Activated CD4-positive, alpha-beta memory T cell treated with anti-CD3 and anti-CD28 coated beads for 36 hours (primary cell): ENCODE results near the gene TMTC1. TPM values are rescaled to one million over a fixed set of nuclear protein-coding genes. Genes with fewer than 3 reads are reported as not detected.

Experiments
- CTCF ChIA-PET: fragments of 350-600 bp; sonication (Branson Sonifier 250); formaldehyde crosslinking; loops from one replicate; lab custom pipeline; 2021; ENCODE audit warnings: antibody characterized with exemption, inconsistent platforms; lab: Charles Lee
- POLR2A ChIA-PET: fragments of 350-600 bp; sonication (Branson Sonifier 250); formaldehyde crosslinking; loops from one replicate; lab custom pipeline; 2021; ENCODE audit warnings: antibody characterized with exemption; lab: Charles Lee
- DNase-seq: peaks from one replicate; pipeline ENCODE4 v3.0.0-alpha.2; 2020
- H3K27ac Mint-ChIP-seq: one replicate; pipeline ENCODE4 v1.8.0; 2021; ENCODE audit warnings: mixed read lengths
- H3K27me3 Mint-ChIP-seq: one replicate; pipeline ENCODE4 v1.8.0; 2021; ENCODE audit warnings: mixed read lengths
- H3K36me3 Mint-ChIP-seq: one replicate; pipeline ENCODE4 v1.8.0; 2021; ENCODE audit warnings: mixed read lengths
- H3K4me1 Mint-ChIP-seq: one replicate; pipeline ENCODE4 v1.8.0; 2021; ENCODE audit warnings: low read depth, mixed read lengths
- H3K4me3 Mint-ChIP-seq: one replicate; pipeline ENCODE4 v1.8.0; 2021; ENCODE audit warnings: mild to moderate bottlenecking, mixed read lengths
- H3K9me3 Mint-ChIP-seq: one replicate; pipeline ENCODE4 v1.8.0; 2021; ENCODE audit warnings: mixed read lengths
- intact Hi-C: fragments of 100-400 bp; cut with micrococcal nuclease; formaldehyde crosslinking; loops from one replicate; pipeline ENCODE4 v1.15.1; 2023
- total RNA-seq, 2 experiments: library from RNA; stranded (reverse); gene quantifications; one replicate each; pipeline ENCODE4 v1.2.3, GENCODE V29; 2021

The TMTC1 gene
- total RNA-seq, 2 experiments from 2014 or later, result 0.15 to 0.17 TPM

DNA sequence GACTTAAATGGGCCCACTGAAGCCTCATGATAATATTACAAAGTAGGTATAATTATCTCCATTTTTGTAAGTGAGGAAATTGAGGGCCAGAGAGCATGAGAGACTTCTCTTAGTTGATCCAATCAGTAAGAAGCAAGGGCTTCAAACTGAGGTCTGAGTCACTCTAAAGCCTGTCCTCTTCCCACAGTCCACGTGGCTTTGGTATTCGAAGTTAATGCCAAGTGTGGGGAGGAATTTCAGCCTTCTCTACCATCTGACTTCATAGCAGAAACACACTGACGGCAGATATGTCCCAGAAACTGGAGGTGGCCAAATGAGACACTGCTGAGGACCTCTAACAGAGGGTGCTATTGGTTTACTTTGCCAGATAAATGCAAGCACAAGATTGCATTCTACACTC, 171.8 kb downstream of the TMTC1 start:
- intact Hi-C loops, result no loop called here
- ChIA-PET CTCF (no interaction called here), POLR2A (no interaction called here)
- Mint-ChIP-seq H3K27me3 (peaks cover 6% of the 10 kb centered on the region), H3K27ac (no peak overlapping the region), H3K4me3 (no peak overlapping the region), H3K36me3 (no peaks in the 10 kb centered on the region), H3K4me1 (no peaks in the 10 kb centered on the region), H3K9me3 (no peaks in the 10 kb centered on the region)
- DNase-seq, result no peak

- intact Hi-C loops, result no loop called here
- ChIA-PET CTCF (interaction anchor here (1.9 kb wide), 1 partner anchor 16 kb away, joined by 6 read pairs; no protein-coding TSS in a partner anchor), POLR2A (no interaction called here)
- no peaks in the 10 kb centered on the region for H3K36me3 Mint-ChIP-seq
- no peak overlapping the region for H3K27ac Mint-ChIP-seq
- no peaks in the 10 kb centered on the region for H3K9me3 Mint-ChIP-seq
- no peaks in the 10 kb centered on the region for H3K4me1 Mint-ChIP-seq
- H3K27me3 Mint-ChIP-seq, result peaks cover 9% of the 10 kb centered on the region
- no peak overlapping the region for H3K4me3 Mint-ChIP-seq
- DNase-seq, result no peak
These were observed 173.1 kb downstream of the TMTC1 start for GRCh38 chr12:29610473-29611170.

DNA sequence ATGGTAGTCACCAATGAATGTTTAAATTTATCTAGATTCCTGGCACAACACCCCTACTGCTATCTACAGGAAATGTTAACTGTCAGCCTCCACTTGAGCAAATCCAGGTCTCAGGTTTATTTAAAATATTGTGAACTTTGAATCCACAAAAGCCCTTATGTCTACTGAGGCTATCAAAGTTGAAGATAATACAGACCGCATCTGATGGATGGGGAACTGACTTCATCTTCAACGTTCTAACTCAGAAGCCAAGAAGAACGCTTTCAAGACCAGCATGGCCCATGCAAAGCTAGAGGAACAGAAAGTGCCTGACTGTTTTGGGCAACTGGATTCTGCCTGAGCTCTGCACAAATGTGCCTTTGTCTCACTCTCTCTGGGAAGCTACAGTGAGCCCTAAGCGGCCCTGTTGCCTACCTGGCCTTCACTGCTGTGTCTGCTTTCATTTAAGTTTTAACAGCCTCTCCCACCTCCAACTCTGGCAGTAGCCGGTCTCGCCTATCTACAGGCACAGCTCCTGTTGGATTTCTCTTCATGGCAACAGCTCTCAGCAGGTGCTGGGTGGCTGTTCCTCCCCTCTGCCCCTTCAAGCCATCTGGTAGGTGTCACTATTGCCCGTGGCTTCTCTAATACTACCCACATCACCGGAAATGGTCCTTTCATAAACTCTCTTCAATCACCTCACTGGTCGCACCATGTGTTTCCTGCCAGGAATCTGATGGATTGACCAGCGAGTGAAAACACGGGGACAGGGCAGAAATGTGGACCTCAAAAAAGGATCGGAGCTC, 174.1 kb downstream of the TMTC1 start:
- Mint-ChIP-seq H3K36me3 (no peaks in the 10 kb centered on the region), H3K4me1 (no peaks in the 10 kb centered on the region), H3K27me3 (peaks cover 9% of the 10 kb centered on the region), H3K9me3 (no peaks in the 10 kb centered on the region), H3K4me3 (no peak overlapping the region), H3K27ac (no peak overlapping the region)
- no peak for DNase-seq
- intact Hi-C loops, result no loop called here
- CTCF ChIA-PET, result interaction anchor here (1.9 kb wide), 1 partner anchor 17 kb away, joined by 6 read pairs; no protein-coding TSS in a partner anchor
- POLR2A ChIA-PET, result no interaction called here

GRCh38 chr12:29608581-29608980, 175.2 kb downstream of the TMTC1 start:
- ChIA-PET CTCF (no interaction called here), POLR2A (no interaction called here)
- Mint-ChIP-seq H3K4me3 (no peak overlapping the region), H3K9me3 (no peaks in the 10 kb centered on the region), H3K4me1 (no peaks in the 10 kb centered on the region), H3K27ac (no peak overlapping the region), H3K27me3 (peaks cover 8% of the 10 kb centered on the region), H3K36me3 (no peaks in the 10 kb centered on the region)
- intact Hi-C loops, result no loop called here
- DNase-seq, result no peak

DNA sequence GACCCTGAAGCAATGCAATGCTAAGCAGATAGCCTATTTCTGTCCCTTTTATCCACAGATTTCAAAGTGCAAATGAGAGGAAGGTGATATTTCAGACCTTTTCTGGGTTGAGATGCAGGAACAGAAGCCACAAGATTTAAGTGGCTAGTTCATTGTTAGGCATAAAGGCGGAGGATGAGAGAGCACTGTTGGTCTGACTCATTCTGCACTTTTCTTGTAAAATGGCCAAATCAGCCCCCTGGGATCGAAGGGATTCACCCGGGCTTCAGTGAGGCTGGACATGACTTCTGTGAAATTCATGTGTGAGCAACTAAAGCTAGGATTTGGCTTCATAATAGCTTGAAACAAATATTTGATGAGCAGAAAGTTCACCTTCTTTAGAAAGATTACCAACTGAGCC, 184.4 kb downstream of the TMTC1 start:
- H3K9me3 Mint-ChIP-seq, result no peaks in the 10 kb centered on the region
- H3K4me3 Mint-ChIP-seq, result no peak overlapping the region
- no peak for DNase-seq
- ChIA-PET CTCF (no interaction called here), POLR2A (no interaction called here)
- H3K27ac Mint-ChIP-seq, result no peak overlapping the region
- intact Hi-C loops, result no loop called here
- H3K4me1 Mint-ChIP-seq, result no peaks in the 10 kb centered on the region
- peaks cover 5% of the 10 kb centered on the region for H3K27me3 Mint-ChIP-seq
- no peaks in the 10 kb centered on the region for H3K36me3 Mint-ChIP-seq

GRCh38 chr12:29595071-29595755, 188.5 kb downstream of the TMTC1 start:
- no peak for DNase-seq
- Mint-ChIP-seq H3K4me3 (no peak overlapping the region), H3K9me3 (no peaks in the 10 kb centered on the region), H3K4me1 (no peaks in the 10 kb centered on the region), H3K27ac (no peak overlapping the region), H3K27me3 (peaks cover 1% of the 10 kb centered on the region), H3K36me3 (no peaks in the 10 kb centered on the region)
- CTCF ChIA-PET, result no interaction called here
- intact Hi-C loops, result no loop called here
- POLR2A ChIA-PET, result no interaction called here

DNA sequence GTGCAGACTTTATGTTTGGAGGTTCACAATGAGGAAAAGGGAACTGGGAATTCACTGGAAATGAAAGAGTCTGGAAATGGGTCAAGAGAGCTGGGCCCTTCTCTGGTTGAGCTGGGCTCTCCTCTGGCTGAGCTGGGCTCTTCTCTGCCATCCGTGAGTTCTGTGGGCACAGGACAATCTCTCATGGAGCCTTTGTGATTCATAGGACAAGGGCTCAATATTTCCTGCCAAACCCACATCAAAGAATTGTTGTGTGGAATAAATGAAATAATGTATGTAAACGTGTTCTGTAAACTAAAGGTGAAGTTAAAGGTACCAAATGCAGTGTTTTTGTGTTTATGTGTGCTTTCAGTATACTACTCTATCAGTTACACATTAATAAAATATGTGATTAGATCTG, 190.7 kb downstream of the TMTC1 start:
- Mint-ChIP-seq H3K27me3 (peaks cover 8% of the 10 kb centered on the region), H3K36me3 (no peaks in the 10 kb centered on the region), H3K9me3 (no peaks in the 10 kb centered on the region), H3K4me3 (no peak overlapping the region), H3K27ac (no peak overlapping the region), H3K4me1 (no peaks in the 10 kb centered on the region)
- CTCF ChIA-PET, result no interaction called here
- intact Hi-C loops, result no loop called here
- POLR2A ChIA-PET, result no interaction called here
- no peak for DNase-seq

DNA sequence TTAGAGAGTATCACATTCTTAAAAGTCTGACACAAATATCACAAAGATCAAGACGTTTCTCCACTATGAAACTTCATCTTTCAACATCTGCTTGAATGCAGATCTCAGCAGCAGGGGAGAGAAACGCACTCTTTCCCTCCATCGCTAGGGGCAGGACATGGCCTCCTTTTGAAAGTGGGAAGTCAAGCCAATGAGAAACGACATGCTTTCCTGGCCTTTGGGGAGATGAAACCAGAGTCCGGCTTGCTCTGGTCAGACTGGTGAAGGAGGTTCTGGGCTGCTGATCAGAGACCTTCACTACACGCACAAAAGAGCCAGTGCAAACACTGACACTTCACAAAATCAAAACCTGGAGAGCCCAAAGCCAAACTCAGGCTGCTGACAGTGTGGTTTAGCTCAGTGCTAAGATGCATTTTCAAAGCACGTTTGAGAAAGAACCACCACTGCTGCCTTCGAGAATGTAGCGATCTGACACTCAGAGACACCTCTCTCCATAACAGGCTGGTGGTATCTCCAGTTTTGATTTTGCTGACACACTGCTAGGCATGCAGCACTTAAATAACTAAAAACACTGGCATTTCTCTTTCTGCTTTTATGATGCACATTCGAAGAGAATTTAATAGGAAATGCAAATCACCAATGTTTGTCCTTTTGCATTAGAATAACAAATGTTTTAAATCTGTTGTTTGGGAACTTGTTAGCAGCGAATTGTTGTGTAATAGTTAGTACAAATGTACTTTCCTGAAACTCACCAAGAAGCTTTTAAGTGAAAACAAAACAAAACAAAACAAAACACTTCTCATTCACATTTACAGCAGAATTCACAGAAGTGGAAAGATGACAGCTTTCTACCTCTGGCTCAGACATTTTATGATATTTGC, 192.4 kb downstream of the TMTC1 start:
- intact Hi-C loops, result no loop called here
- H3K4me3 Mint-ChIP-seq, result no peak overlapping the region
- DNase-seq, result no peak

DNA sequence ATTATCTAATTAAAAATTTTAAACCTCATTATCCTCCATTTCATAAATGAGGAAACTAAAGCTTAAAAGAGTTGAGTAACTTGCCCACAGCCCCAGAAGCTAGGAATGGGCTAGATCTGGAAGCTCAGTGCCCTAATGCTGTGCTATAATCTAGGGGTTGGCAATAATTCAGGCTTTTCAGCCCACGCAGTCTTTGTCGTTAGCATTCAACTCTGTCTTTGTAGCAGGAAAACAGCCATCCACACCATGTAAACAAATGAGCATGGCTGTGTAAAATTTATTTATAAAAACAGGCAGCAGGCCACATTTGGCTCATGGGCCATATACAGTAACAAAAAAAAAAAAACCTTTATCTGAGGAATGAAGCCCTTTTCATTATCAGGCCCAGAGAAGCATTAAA, 193.9 kb downstream of the TMTC1 start:
- no peaks in the 10 kb centered on the region for H3K4me1 Mint-ChIP-seq
- no peaks in the 10 kb centered on the region for H3K36me3 Mint-ChIP-seq
- POLR2A ChIA-PET, result no interaction called here
- CTCF ChIA-PET, result no interaction called here
- peaks cover 8% of the 10 kb centered on the region for H3K27me3 Mint-ChIP-seq
- no peaks in the 10 kb centered on the region for H3K9me3 Mint-ChIP-seq
- no peak for DNase-seq
- intact Hi-C loops, result no loop called here
- H3K4me3 Mint-ChIP-seq, result no peak overlapping the region
- no peak overlapping the region for H3K27ac Mint-ChIP-seq

More for the DNA sequence above, 192.4 kb downstream of the TMTC1 start:
- ChIA-PET POLR2A (no interaction called here), CTCF (no interaction called here)
- H3K4me1 Mint-ChIP-seq, result no peaks in the 10 kb centered on the region
- peaks cover 8% of the 10 kb centered on the region for H3K27me3 Mint-ChIP-seq
- H3K9me3 Mint-ChIP-seq, result no peaks in the 10 kb centered on the region
- no peaks in the 10 kb centered on the region for H3K36me3 Mint-ChIP-seq
- H3K27ac Mint-ChIP-seq, result no peak overlapping the region

DNA sequence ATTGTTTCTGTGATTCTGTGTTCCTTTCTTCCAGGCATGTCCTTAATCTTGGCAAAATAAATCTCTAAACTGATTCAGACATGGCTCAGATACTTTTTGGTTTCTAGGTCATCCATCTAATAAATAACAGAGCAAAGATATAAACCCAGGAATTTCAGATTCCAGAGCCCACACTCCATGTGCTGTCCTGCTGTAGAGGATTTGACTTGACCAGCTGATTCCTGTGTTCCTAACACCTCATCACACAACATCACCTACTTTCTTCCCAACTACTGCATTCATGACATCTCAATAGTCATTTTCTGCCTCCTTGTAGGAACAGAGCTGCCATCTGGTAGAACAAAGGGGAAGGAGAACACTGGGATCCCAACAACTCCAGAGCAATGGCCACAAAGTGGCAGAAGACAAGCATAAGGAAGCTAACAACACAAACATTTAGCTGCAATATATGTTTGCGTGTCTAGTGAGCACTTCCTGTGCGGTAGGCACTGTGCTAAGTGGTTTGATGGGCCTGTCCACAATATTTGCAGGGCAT, 194.4 kb downstream of the TMTC1 start:
- Mint-ChIP-seq H3K4me3 (no peak overlapping the region), H3K27me3 (peaks cover 8% of the 10 kb centered on the region), H3K27ac (no peak overlapping the region), H3K9me3 (peaks cover 2% of the 10 kb centered on the region), H3K36me3 (no peaks in the 10 kb centered on the region), H3K4me1 (no peaks in the 10 kb centered on the region)
- intact Hi-C loops, result no loop called here
- ChIA-PET POLR2A (no interaction called here), CTCF (no interaction called here)
- DNase-seq, result no peak

DNA sequence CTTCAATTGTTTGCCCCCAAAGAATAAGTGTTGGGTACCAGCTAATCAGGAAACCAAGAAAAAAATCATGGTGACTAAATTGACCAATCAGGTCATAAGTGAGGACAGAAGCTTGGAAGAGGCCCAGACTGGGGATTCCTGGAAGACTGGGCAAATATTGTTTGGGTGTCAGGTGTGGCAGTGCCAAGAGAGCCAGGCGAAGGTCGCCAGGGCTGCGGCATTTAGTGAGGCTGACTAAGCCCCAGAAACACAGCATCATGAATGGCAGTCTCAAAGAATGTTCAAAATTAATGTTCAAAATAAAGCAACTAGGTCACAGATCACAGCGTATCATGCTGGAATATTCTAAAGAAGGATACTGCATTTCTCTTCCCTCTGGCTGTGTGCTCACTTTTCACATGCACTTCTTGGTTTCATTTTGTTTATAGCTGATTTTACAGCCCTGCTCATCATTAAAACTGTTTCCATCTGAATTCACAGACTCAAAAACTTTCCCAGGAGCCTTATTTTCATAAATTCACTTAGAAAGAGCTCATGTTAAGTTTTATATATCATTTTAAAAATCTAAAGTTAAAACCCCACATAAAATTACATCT, 201.0 kb downstream of the TMTC1 start:
- ChIA-PET POLR2A (no interaction called here), CTCF (no interaction called here)
- intact Hi-C loops, result no loop called here
- Mint-ChIP-seq H3K27me3 (peaks cover 3% of the 10 kb centered on the region), H3K4me3 (no peak overlapping the region), H3K9me3 (peaks cover 3% of the 10 kb centered on the region), H3K27ac (no peak overlapping the region), H3K4me1 (peaks cover 3% of the 10 kb centered on the region), H3K36me3 (no peaks in the 10 kb centered on the region)
- DNase-seq, result no peak
